CD4-positive, alpha-beta memory T cell (primary cell): Measurements from ENCODE around the gene FOXD3. TPM values are rescaled to one million over a fixed set of nuclear protein-coding genes. Genes with fewer than 3 reads are reported as not detected.

Source experiments
- CTCF ChIA-PET: fragments of 350-600 bp; sonication (Branson Sonifier 250); formaldehyde crosslinking; loops from one replicate; lab custom pipeline; 2021; ENCODE audit warnings: inconsistent platforms; ENCODE audit not compliant: partially characterized antibody; lab: Charles Lee
- POLR2A ChIA-PET: fragments of 350-600 bp; sonication (Branson Sonifier 250); formaldehyde crosslinking; loops from one replicate; lab custom pipeline; 2021; ENCODE audit not compliant: partially characterized antibody; lab: Charles Lee
- DNase-seq, 5 donors: peaks; one replicate each; pipeline versions ENCODE4 v3.0.0 to v3.0.0-alpha.2; 2020 to 2022; ENCODE audit warnings: mixed read lengths in 1 of 5
- H3K27ac ChIP-seq: one replicate; pipeline ENCODE4 v1.7.0; 2013; ENCODE audit warnings: low read depth, low read length
- H3K27me3 ChIP-seq: 2 replicates; pipeline ENCODE4 v1.7.0; 2013; ENCODE audit warnings: mild to moderate bottlenecking, low read length, moderate library complexity; ENCODE audit not compliant: insufficient read depth
- H3K36me3 ChIP-seq: 2 replicates; pipeline ENCODE4 v1.7.0; 2013; ENCODE audit warnings: mild to moderate bottlenecking, low read length, moderate library complexity; ENCODE audit not compliant: insufficient read depth
- H3K4me1 ChIP-seq: 2 replicates; pipeline ENCODE4 v1.7.0; 2013; ENCODE audit warnings: mild to moderate bottlenecking, low read length, moderate library complexity; ENCODE audit not compliant: insufficient read depth
- H3K4me3 ChIP-seq, 2 donors: one replicate each; pipeline ENCODE4 v1.7.0; 2013; ENCODE audit warnings: low read length in 2 of 2, mild to moderate bottlenecking in 1 of 2
- H3K9me3 ChIP-seq, 2 donors: one replicate each; pipeline ENCODE4 v1.7.0; 2013; ENCODE audit warnings: low read length in 2 of 2, control low read depth in 1 of 2; ENCODE audit not compliant: control insufficient read depth in 1 of 2
- H3K27ac Mint-ChIP-seq, 7 donors: one replicate each; pipeline ENCODE4 v1.8.0; 2020 to 2021; ENCODE audit warnings: mixed read lengths in 7 of 7, mild to moderate bottlenecking in 6 of 7, inconsistent platforms in 3 of 7, moderate library complexity in 3 of 7
- H3K27me3 Mint-ChIP-seq, 2 donors: one replicate each; pipeline ENCODE4 v1.8.0; 2020 to 2021; ENCODE audit warnings: mixed read lengths in 2 of 2
- H3K36me3 Mint-ChIP-seq, 2 donors: one replicate each; pipeline ENCODE4 v1.8.0; 2020 to 2021; ENCODE audit warnings: mixed read lengths in 2 of 2, inconsistent platforms in 1 of 2, mild to moderate bottlenecking in 1 of 2
- H3K4me1 Mint-ChIP-seq, 4 donors: one replicate each; pipeline ENCODE4 v1.8.0; 2020 to 2021; ENCODE audit warnings: mixed read lengths in 4 of 4, mild to moderate bottlenecking in 1 of 4
- H3K4me3 Mint-ChIP-seq, 8 donors: one replicate each; pipeline ENCODE4 v1.8.0; 2020 to 2021; ENCODE audit warnings: mixed read lengths in 8 of 8, mild to moderate bottlenecking in 7 of 8, moderate library complexity in 6 of 8, inconsistent platforms in 3 of 8
- H3K9me3 Mint-ChIP-seq, 8 donors: one replicate each; pipeline ENCODE4 v1.8.0; 2020 to 2021; ENCODE audit warnings: mixed read lengths in 8 of 8, mild to moderate bottlenecking in 5 of 8, inconsistent platforms in 3 of 8, moderate library complexity in 1 of 8
- intact Hi-C: fragments of 100-400 bp; cut with micrococcal nuclease; formaldehyde crosslinking; loops from one replicate; pipeline ENCODE4 v1.15.1; 2023
- polyA plus RNA-seq, 2 donors: library from polyadenylated mRNA; unstranded; fragments of 300-500 nt; fragmentation: Illumina TruSeq; gene quantifications; one replicate each; pipeline ENCODE4 v1.2.3, GENCODE V29; 2021
- total RNA-seq, 2 experiments: library from RNA; stranded (reverse); gene quantifications; one replicate each; pipeline ENCODE4 v1.2.3, GENCODE V29; 2021

FOXD3 gene
- total and polyA plus RNA-seq, 4 experiments from 2014 or later = not detected

DNA sequence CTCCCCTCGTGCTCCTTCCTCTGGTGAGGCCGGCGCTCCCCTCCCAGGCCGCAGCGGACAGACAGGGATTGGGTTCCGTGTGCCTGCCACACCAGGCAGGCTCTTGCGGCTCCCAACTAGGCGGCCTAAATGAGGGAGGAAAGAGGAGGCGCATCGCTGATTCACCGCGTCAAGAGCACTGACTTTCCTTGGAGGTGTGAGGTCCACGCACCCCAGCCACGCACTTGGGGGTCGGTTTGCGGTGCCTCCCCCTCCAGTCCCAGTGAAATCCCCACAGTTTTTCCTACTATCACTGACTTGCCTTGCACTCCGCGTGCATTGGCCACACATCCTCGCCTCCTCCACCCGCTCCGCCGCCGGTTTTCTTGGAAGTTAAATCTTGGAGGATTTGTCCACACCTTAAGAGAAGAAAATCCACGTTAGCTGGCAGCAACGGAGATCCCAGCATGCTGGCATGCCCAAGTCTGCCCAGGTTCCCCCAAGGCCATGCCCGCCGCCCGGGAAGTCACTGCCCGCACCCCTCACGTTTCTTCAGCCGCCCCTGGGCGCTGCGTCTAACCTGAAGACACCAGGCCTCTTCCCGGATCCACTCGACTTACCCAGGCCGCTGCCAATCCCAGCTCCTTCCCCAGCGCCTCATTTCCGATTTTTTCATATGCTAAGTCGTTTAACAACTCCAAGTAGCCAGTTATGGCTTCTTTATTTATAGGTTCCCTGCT lies 1.1 kb upstream of the FOXD3 start:
- peak overlapping the region in 6 of 7 donors; percentile 2 to 96 (median 76) for H3K27ac Mint-ChIP-seq
- H3K4me1 Mint-ChIP-seq = peaks cover 17 to 50% (median 32%) of the 10 kb centered on the region in 4 donors
- Histone ChIP-seq H3K4me3 (no peak overlapping the region), H3K4me1 (peaks cover 25% of the 10 kb centered on the region), H3K27me3 (peaks cover 77% of the 10 kb centered on the region), H3K27ac (no peak overlapping the region), H3K36me3 (no peaks in the 10 kb centered on the region), H3K9me3 (peaks cover 0 to 7% of the 10 kb centered on the region in 2 donors)
- H3K9me3 Mint-ChIP-seq = peaks cover under 1 to 56% (median 43%) of the 10 kb centered on the region in 8 donors
- peak overlapping the region; percentile 66 to 92 (median 79) for H3K4me3 Mint-ChIP-seq
- H3K36me3 Mint-ChIP-seq = peaks cover 10 to 19% of the 10 kb centered on the region in 2 donors
- ChIA-PET CTCF (no interaction called here), POLR2A (no interaction called here)
- DNase-seq = peak in 1 of 5 donors; percentile 23
- intact Hi-C loops = no loop called here
- H3K27me3 Mint-ChIP-seq = peaks cover 55 to 57% of the 10 kb centered on the region in 2 donors

DNA sequence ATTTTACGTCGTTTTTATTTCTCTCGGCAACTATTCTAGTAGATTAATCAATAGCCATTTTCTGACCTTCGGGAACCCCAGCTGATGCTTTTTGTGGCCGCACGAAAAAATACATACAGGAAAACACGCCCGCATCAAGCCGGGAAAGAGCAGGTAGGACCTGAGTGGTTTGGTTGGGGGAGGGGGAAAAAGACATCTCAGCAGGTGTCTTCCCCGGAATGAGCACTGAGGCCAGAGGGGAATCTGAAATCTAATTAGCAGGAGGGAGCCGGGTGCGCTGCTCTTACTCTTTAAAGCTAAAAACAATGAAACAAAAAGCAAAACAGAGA lies 618 bp upstream of the FOXD3 start:
- H3K27me3 Mint-ChIP-seq = peaks cover 55 to 58% of the 10 kb centered on the region in 2 donors
- H3K9me3 ChIP-seq = peaks cover 0 to 7% of the 10 kb centered on the region in 2 donors
- peaks cover 10 to 18% of the 10 kb centered on the region in 2 donors for H3K36me3 Mint-ChIP-seq
- H3K4me3 Mint-ChIP-seq = peak overlapping the region; percentile 66 to 92 (median 79)
- H3K27me3 ChIP-seq = peaks cover 77% of the 10 kb centered on the region
- intact Hi-C loops = no loop called here
- peaks cover 25% of the 10 kb centered on the region for H3K4me1 ChIP-seq
- H3K4me1 Mint-ChIP-seq = peaks cover 16 to 49% (median 31%) of the 10 kb centered on the region in 4 donors
- no peak overlapping the region for H3K27ac ChIP-seq
- POLR2A ChIA-PET = no interaction called here
- peak in 2 of 5 donors; percentile 25 to 26 for DNase-seq
- peak overlapping the region in 6 of 7 donors; percentile 2 to 96 (median 84) for H3K27ac Mint-ChIP-seq
- H3K4me3 ChIP-seq = peak overlapping the region in 1 of 2 donors; percentile 64
- CTCF ChIA-PET = no interaction called here
- no peaks in the 10 kb centered on the region for H3K36me3 ChIP-seq
- H3K9me3 Mint-ChIP-seq = peaks cover 0 to 62% (median 47%) of the 10 kb centered on the region in 8 donors

DNA sequence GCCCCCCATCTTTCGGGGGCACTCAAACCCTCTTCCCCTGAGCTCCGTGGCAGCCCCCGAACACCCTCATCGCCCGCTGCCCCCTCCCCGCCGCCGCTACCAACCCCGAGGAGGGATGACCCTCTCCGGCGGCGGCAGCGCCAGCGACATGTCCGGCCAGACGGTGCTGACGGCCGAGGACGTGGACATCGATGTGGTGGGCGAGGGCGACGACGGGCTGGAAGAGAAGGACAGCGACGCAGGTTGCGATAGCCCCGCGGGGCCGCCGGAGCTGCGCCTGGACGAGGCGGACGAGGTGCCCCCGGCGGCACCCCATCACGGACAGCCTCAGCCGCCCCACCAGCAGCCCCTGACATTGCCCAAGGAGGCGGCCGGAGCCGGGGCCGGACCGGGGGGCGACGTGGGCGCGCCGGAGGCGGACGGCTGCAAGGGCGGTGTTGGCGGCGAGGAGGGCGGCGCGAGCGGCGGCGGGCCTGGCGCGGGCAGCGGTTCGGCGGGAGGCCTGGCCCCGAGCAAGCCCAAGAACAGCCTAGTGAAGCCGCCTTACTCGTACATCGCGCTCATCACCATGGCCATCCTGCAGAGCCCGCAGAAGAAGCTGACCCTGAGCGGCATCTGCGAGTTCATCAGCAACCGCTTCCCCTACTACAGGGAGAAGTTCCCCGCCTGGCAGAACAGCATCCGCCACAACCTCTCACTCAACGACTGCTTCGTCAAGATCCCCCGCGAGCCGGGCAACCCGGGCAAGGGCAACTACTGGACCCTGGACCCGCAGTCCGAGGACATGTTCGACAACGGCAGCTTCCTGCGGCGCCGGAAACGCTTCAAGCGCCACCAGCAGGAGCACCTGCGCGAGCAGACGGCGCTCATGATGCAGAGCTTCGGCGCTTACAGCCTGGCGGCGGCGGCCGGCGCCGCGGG lies 837 bp downstream of the FOXD3 start:
- Mint-ChIP-seq H3K4me1 (peaks cover 14 to 53% (median 34%) of the 10 kb centered on the region in 4 donors), H3K36me3 (peaks cover 10 to 14% of the 10 kb centered on the region in 2 donors), H3K9me3 (peaks cover 0 to 67% (median 56%) of the 10 kb centered on the region in 8 donors), H3K27ac (peak overlapping the region in 6 of 7 donors; percentile 60 to 94 (median 72)), H3K4me3 (peak overlapping the region; percentile 79 to 88 (median 82)), H3K27me3 (peaks cover 64% of the 10 kb centered on the region in 2 donors)
- DNase-seq = peak; percentile 40 to 71 (median 63)
- CTCF ChIA-PET = no interaction called here
- H3K27me3 ChIP-seq = peaks cover 79% of the 10 kb centered on the region
- peak overlapping the region in 1 of 2 donors; percentile 64 for H3K4me3 ChIP-seq
- peaks cover 0 to 7% of the 10 kb centered on the region in 2 donors for H3K9me3 ChIP-seq
- H3K4me1 ChIP-seq = peaks cover 23% of the 10 kb centered on the region
- no peaks in the 10 kb centered on the region for H3K36me3 ChIP-seq
- no peak overlapping the region for H3K27ac ChIP-seq
- POLR2A ChIA-PET = no interaction called here
- intact Hi-C loops = no loop called here

DNA sequence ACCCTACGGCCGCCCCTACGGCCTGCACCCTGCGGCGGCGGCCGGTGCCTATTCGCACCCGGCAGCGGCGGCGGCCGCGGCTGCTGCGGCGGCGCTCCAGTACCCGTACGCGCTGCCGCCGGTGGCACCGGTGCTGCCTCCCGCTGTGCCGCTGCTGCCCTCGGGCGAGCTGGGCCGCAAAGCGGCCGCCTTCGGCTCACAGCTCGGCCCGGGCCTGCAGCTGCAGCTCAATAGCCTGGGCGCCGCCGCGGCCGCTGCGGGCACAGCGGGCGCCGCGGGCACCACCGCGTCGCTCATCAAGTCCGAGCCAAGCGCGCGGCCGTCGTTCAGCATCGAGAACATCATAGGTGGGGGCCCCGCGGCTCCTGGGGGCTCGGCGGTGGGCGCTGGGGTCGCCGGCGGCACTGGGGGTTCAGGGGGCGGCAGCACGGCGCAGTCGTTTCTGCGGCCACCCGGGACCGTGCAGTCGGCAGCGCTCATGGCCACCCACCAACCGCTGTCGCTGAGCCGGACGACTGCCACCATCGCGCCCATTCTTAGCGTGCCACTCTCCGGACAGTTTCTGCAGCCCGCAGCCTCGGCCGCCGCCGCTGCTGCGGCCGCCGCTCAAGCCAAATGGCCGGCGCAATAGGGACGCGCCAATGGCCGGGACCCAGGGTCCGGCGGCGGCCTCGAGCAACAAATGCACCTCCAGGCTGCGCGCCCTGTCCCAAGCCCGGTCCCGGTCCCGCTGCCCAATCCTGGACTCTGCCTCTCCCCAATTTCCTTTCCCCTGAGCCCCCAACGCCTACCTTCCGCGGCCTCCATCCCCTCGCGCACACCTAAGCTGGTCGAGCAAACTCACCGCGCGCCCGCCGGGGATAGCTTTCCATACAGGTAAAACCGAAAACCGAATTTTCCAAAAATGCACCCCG lies 1.8 kb downstream of the FOXD3 start:
- Histone ChIP-seq H3K9me3 (peaks cover 0 to 7% of the 10 kb centered on the region in 2 donors), H3K36me3 (no peaks in the 10 kb centered on the region), H3K4me1 (peaks cover 19% of the 10 kb centered on the region), H3K27me3 (peaks cover 79% of the 10 kb centered on the region), H3K4me3 (no peak overlapping the region), H3K27ac (no peak overlapping the region)
- Mint-ChIP-seq H3K9me3 (peaks cover 0 to 61% (median 51%) of the 10 kb centered on the region in 8 donors), H3K27ac (peak overlapping the region in 4 of 7 donors; percentile 35 to 84 (median 68)), H3K36me3 (peaks cover 9 to 12% of the 10 kb centered on the region in 2 donors), H3K4me1 (peaks cover 17 to 48% (median 32%) of the 10 kb centered on the region in 4 donors), H3K4me3 (peak overlapping the region in 7 of 8 donors; percentile 63 to 88 (median 75)), H3K27me3 (peaks cover 60 to 63% of the 10 kb centered on the region in 2 donors)
- CTCF ChIA-PET = no interaction called here
- DNase-seq = no peak
- POLR2A ChIA-PET = no interaction called here
- intact Hi-C loops = no loop called here

DNA sequence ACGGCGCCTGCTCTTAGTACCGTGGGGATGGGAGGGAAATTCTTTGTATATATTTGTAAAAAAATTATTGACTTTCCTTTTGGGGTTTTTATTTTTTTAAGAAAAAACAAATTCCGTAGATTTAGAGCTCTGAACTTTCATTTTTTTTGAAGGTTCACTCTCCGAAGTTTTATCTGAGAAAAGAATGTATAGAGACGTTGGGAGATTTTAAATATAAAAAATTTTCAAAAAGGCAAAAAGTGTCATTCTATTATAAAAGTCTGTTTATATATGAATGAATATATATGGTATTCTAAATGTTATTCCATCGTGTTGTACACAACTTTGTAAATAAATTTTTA lies 2.4 kb downstream of the FOXD3 start:
- H3K9me3 ChIP-seq = peaks cover 0 to 6% of the 10 kb centered on the region in 2 donors
- Mint-ChIP-seq H3K9me3 (peaks cover 0 to 58% (median 47%) of the 10 kb centered on the region in 8 donors), H3K27ac (peak overlapping the region in 4 of 7 donors; percentile 35 to 81 (median 62)), H3K27me3 (peaks cover 60 to 62% of the 10 kb centered on the region in 2 donors), H3K4me1 (peaks cover 22 to 50% (median 36%) of the 10 kb centered on the region in 4 donors), H3K36me3 (peaks cover 7 to 15% of the 10 kb centered on the region in 2 donors), H3K4me3 (peak overlapping the region in 7 of 8 donors; percentile 63 to 88 (median 75))
- H3K4me1 ChIP-seq = peaks cover 23% of the 10 kb centered on the region
- POLR2A ChIA-PET = no interaction called here
- no peak overlapping the region for H3K4me3 ChIP-seq
- intact Hi-C loops = no loop called here
- H3K27ac ChIP-seq = no peak overlapping the region
- no peaks in the 10 kb centered on the region for H3K36me3 ChIP-seq
- CTCF ChIA-PET = no interaction called here
- peaks cover 77% of the 10 kb centered on the region for H3K27me3 ChIP-seq
- DNase-seq = no peak

DNA sequence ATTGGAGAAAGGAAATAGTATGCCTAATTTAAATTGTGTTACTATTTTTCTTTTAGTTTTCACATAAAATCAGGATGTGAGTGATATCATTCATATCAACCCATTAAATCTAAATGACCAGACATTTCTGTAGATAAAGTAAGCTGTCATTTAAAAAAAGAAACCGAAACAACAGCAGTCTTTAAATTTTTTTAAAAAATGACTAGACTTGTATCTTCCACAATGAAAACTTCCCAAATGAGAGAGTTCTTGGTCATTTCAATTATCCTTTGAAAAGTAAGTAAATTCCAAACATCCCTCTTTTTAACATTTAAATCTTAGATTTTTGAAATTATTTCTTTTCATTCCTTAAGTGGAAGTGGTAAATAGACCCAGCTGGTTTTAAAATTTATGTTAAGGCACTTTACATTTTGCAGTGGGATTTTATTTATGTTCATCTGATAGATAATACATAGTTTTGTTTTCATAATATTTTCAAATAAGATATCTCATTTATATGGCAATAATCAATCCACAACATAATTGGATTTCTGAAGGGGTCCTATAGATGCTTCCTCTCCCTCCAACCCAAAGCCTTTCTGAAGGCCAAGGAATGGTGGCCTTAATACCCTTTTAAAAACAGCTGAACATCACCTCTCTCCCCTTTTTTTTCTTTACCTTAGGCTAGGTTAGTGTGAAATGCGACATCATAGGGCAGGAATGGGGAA lies 3.1 kb downstream of the FOXD3 start:
- H3K4me1 Mint-ChIP-seq = peaks cover 23 to 50% (median 37%) of the 10 kb centered on the region in 4 donors
- peaks cover 23% of the 10 kb centered on the region for H3K4me1 ChIP-seq
- H3K36me3 Mint-ChIP-seq = peaks cover 7 to 15% of the 10 kb centered on the region in 2 donors
- peaks cover 0 to 57% (median 44%) of the 10 kb centered on the region in 8 donors for H3K9me3 Mint-ChIP-seq
- H3K4me3 ChIP-seq = no peak overlapping the region
- POLR2A ChIA-PET = no interaction called here
- intact Hi-C loops = no loop called here
- DNase-seq = no peak
- no peak overlapping the region for H3K27ac ChIP-seq
- CTCF ChIA-PET = interaction anchor here (1.2 kb wide), 1 partner anchor 35 kb away, joined by 3 read pairs; no protein-coding TSS in a partner anchor
- peaks cover 73% of the 10 kb centered on the region for H3K27me3 ChIP-seq
- H3K27ac Mint-ChIP-seq = peak overlapping the region in 3 of 7 donors; percentile 57 to 84 (median 69)
- no peaks in the 10 kb centered on the region for H3K36me3 ChIP-seq
- peak overlapping the region in 3 of 8 donors; percentile 20 to 44 (median 25) for H3K4me3 Mint-ChIP-seq
- peaks cover 58 to 60% of the 10 kb centered on the region in 2 donors for H3K27me3 Mint-ChIP-seq
- H3K9me3 ChIP-seq = no peaks in the 10 kb centered on the region
